ENCODE data around the gene ZNF555.
A peak's percentile ranks its signal among the peaks of the same experiment; 100 is the strongest.
"Not testable (repeated sequence)": the region's sequence is repeated elsewhere in the genome, so short reads cannot be mapped to it uniquely, and the experiment has no call there.

Gene ZNF555

DNA sequence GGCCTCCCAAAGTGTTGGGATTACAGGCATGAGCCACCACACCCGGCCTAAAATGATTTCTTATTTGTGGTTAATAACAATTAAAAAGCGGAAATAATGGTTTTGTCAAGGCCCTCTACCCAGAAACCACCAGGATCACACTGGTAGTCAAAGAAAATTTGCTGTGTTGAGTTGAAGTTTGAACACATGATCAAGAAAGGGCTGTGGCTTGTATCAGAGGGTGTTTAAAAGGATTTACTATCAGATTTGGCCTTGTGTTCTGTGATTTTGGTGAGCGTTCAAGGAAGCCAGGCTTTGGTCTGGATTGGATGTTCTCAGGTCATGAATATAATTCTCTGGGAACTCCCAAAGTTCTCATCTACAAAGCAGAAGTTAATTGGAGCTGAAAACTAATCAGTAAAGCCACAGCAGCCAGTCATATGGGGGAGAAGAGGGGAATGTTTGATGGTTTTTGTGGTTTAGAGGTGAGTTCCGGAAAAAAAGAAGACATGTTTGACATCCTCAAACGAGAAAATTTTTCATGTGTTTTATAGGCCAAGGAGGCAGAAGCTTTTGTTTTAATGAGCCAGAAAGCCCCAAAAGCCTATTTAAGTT is 15.3 kb downstream of the ZNF555 start:
- DNase-seq = no peak
- no peak for TF ChIP-seq POLR2A (IDR thresholded peaks at IDR 0.05; ENCODE audit: low read length)
- no peak for TF ChIP-seq GATA1 (IDR thresholded peaks at IDR 0.05; ENCODE audit: low read depth, low read length)

DNA sequence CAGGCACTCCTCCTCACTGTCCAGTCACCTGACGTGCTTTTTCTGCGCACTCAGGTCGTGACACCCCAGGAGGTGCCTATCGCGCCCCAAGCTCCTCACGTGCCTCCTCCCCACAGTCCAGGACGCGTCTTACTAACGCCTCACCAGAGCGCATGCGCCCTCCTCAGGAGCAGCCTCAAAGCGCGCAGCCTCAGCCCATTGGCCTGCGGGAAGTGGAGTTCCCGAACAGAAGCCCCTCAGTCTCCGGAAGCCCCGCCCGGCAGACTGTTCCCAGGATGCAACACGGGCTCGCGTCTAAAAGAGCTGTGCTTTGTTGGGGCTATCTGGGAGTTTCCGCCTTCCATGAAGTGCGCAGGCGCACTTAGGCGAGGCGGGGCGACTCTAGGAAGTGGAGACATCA is 17.6 kb downstream of the ZNF555 start:
- TF ChIP-seq GATA1 (IDR thresholded peaks at IDR 0.05; ENCODE audit: low read depth, low read length) (no peak), POLR2A (IDR thresholded peaks at IDR 0.05; ENCODE audit: low read length) (no peak)
- no peak for DNase-seq

DNA sequence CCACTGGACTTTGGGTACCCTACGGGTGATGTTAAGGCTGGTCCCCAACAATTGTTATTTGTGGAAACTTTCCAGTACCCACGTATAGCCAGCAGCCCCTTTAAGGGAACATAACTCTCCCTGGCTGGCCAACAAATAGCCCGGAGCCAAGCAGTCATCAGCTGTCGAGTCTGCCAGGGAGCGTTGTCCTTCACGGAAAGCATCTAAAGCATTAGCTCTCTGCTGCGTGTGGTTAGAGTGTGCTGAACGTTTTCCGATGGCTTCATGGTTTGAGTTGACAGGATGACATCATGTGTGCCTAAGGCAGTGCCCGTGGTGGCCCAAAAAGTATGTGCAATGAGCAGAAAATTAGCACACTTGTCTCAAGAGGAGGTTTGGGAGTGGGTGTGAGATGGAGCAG is 22.5 kb downstream of the ZNF555 start:
- TF ChIP-seq GATA1 (IDR thresholded peaks at IDR 0.05; ENCODE audit: low read depth, low read length) (no peak), POLR2A (IDR thresholded peaks at IDR 0.05; ENCODE audit: low read length) (no peak)
- no peak for DNase-seq

- DNase-seq = peak in 1 of 2 experiments; percentile 32
- no peak for TF ChIP-seq GATA1 (IDR thresholded peaks at IDR 0.05; ENCODE audit: low read depth, low read length)
- TF ChIP-seq POLR2A (IDR thresholded peaks at IDR 0.05; ENCODE audit: low read length) = no peak
Observed at GRCh38 chr19:2865334-2866100, 24.2 kb downstream of the ZNF555 start.

DNA sequence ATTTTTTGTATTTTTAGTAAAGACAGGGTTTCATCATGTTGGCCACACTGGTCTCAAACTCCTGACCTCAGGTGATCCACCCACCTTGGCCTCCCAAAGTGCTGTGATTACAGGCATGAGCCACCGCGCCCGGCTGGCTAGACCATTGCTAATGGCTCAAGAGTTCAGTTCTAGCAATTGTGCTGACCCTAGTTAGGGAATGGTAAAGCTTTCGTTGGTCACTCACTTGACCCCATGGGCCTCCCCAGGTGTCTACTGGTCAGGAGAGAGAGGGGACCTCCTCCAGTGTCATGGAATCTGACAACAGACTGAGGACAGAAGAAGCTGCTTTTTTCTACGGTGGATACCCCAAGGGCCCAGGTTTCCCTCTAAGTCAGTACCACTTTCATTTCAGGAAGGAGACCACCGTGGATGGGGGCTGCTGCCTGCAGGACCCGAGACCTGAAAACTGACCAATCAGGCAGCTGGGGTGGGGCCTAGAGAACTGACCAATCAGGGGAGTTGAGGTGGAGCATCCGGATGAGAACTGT is 25.3 kb downstream of the ZNF555 start:
- TF ChIP-seq POLR2A (IDR thresholded peaks at IDR 0.05; ENCODE audit: low read length) (no peak), GATA1 (IDR thresholded peaks at IDR 0.05; ENCODE audit: low read depth, low read length) (no peak)
- DNase-seq = no peak

GRCh38 chr19:2867025-2867991 is 26.0 kb downstream of the ZNF555 start, which contains the start of gene ZNF556:
Gene ZNF556, plus strand, starts transcription at chr19:2867335. Its CDS starts 87 bp downstream, at chr19:2867422.
- TF ChIP-seq POLR2A (IDR thresholded peaks at IDR 0.05; ENCODE audit: low read length) = no peak
- TF ChIP-seq GATA1 (IDR thresholded peaks at IDR 0.05; ENCODE audit: low read depth, low read length) = no peak
- DNase-seq = peak in 1 of 2 experiments; percentile 22

- no peak for DNase-seq
- no peak for TF ChIP-seq GATA1 (IDR thresholded peaks at IDR 0.05; ENCODE audit: low read depth, low read length)
- no peak for TF ChIP-seq POLR2A (IDR thresholded peaks at IDR 0.05; ENCODE audit: low read length)
Observed at GRCh38 chr19:2869618-2870017, 28.3 kb downstream of the ZNF555 start.

DNA sequence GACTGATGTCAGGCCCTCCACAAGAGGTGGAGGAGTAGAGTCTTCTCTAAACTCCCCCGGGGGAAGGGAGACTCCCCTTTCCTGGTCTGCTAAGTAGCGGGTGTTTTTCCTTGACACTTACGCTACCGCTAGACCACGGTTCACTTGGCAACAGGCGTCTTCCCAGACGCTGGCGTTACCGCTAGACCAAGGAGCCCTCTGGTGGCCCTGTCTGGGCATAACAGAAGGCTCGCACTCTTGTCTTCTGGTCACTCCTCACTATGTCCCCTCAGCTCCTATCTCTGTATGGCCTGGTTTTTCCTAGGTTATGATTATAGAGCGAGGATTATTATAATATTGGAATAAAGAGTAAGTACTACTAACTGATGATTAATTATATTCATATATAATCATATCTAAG is 30.9 kb downstream of the ZNF555 start:
- not testable (repeated sequence) for DNase-seq

DNA sequence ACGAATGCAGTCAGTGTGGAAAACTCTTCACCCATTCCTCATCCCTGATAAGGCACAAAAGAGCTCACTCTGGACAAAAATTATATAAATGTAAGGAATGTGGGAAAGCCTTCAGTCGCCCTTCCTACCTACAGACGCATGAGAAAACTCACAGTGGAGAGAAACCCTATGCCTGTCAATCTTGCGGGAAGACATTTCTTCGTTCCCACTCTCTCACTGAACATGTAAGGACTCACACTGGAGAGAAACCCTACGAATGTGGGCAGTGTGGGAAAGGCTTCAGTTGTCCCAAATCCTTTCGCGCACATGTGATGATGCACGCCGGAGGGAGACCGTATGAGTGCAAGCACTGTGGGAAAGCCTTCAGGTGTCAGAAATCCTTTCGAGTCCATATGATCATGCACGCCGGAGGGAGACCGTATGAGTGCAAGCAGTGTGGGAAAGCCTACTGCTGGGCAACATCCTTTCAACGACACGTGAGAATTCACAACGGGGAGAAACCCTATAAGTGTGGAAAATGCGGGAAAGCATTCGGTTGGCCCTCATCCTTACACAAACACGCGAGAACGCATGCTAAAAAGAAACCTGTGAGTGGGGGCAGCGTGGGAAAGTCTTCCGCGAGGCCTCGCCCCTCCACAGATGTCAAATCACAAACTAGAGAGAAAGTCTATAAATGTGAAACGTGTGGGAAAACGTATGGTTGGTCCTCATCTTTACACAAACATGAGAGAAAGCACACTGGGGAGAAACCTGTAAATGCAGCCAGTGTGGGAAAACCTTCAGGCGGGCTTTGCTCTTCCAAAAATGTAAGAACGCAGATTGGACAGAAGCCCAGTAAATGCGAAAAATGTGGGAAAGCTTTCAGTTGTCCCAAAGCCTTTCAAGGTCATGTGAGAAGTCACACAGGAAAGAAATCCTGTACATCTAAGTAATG is 36.4 kb downstream of the ZNF555 start:
- DNase-seq = no peak
- no peak for TF ChIP-seq POLR2A (IDR thresholded peaks at IDR 0.05; ENCODE audit: low read length)
- TF ChIP-seq GATA1 (IDR thresholded peaks at IDR 0.05; ENCODE audit: low read depth, low read length) = no peak

DNA sequence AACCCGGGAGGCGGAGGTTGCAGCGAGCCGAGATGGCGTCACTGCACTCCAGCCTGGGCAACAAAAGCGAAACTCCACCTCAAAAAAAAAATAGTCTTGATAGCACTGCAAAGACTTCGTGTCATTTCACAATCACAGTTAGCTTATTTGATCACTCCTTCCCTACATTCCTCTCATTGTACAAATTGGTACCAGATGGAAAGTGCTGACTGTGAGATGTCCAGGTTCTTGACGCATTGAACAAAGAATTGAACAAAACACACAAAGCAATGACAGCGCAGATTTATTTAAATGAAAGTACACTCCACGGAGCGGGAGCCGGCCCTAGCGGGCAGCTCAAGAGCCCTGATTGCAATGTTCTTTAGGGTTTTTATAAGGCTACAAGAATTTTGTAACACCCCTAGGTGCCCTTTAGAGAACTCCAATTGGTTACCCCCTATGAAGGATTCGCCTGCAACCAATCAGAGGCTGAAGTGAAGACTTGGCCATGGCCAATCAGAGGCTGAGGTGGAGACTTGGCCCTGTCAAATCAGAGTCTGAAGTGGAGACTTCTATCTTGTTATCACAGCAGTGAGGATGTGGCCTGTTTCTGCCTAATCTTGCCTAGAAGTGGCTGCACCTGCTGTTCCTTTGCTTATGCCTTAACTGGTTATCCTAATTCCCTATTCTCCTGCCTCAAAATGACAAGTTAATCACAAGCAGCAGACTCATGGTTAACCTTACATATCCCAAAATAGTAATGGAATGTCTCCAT is 42.6 kb downstream of the ZNF555 start:
- no peak for DNase-seq

GRCh38 chr19:2885736-2886135 is 44.5 kb downstream of the ZNF555 start:
- TF ChIP-seq POLR2A (IDR thresholded peaks at IDR 0.05; ENCODE audit: low read length) (no peak), GATA1 (IDR thresholded peaks at IDR 0.05; ENCODE audit: low read depth, low read length) (no peak)
- DNase-seq = no peak

More for the DNA sequence above, 42.6 kb downstream of the ZNF555 start:
- no peak for TF ChIP-seq GATA1 (IDR thresholded peaks at IDR 0.05; ENCODE audit: low read depth, low read length)
- TF ChIP-seq POLR2A (IDR thresholded peaks at IDR 0.05; ENCODE audit: low read length) = no peak

GRCh38 chr19:2887391-2887914 is 46.2 kb downstream of the ZNF555 start:
- TF ChIP-seq GATA1 (IDR thresholded peaks at IDR 0.05; ENCODE audit: low read depth, low read length) (no peak), POLR2A (IDR thresholded peaks at IDR 0.05; ENCODE audit: low read length) (no peak)
- DNase-seq = peak in 1 of 2 experiments; percentile 55
